GM19035 (cell line): ENCODE measurements around the gene ACTL7A.
"Not testable (repeated sequence)": the region's sequence is repeated elsewhere in the genome, so short reads cannot be mapped to it uniquely, and the experiment has no call there.

Source experiments
- ATAC-seq: cut with Tn5 transposase; IDR thresholded peaks from one replicate; pipeline ENCODE4 v1.9.1; 2021; ENCODE audit not compliant: unreplicated experiment

Gene ACTL7A, protein sequence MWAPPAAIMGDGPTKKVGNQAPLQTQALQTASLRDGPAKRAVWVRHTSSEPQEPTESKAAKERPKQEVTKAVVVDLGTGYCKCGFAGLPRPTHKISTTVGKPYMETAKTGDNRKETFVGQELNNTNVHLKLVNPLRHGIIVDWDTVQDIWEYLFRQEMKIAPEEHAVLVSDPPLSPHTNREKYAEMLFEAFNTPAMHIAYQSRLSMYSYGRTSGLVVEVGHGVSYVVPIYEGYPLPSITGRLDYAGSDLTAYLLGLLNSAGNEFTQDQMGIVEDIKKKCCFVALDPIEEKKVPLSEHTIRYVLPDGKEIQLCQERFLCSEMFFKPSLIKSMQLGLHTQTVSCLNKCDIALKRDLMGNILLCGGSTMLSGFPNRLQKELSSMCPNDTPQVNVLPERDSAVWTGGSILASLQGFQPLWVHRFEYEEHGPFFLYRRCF

DNA sequence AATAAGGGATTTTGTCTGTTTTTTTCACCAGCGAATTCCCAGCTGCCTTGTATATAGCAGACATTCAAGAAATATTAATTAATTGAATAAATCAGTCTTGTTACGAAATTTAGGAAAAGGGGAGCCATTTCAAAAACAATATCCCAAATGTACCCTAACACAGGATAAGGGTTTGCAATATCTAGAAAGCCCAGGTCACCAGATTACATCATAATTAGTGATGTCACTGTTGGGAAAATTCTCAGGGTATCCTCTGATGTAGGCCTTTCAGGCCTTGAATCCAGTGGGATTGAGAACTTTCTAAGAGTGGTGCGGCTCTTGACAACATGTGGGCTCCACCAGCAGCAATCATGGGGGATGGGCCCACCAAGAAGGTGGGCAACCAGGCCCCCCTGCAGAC, at the start of gene ACTL7A:
Gene ACTL7A, plus strand, starts transcription at position 270 of the 400 bp plus-strand sequence. Its CDS starts 57 bp downstream, at position 327.
- no peak for ATAC-seq

DNA sequence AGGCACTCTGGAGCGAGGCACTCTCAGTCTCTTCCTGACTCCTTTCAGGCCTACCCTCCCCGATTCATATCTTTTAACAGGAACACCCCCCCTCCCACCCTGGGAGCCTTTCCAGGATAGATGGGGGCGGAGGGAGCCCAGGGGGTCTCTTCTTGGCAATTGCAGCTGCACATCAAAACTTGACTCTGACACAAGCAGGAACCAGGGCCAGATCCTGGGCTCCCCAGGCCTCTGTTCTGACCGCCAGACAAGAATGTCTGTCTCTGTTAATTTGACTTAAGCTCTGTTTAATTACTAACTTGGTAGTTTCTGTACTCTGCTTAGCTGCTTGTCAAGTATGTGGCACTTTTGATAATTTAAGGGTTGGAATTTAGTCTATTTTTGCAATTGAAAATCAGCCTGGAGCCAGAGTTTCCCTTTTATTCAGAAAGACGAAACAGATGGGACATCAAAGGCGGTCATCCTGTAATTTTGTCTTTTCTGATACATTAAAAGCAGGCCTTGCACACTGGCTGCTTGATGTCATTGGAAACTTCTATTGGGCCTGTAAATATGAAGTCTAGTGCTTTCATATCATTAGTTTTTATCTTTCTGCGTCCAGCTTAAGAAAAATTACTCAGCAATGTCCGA, 49.6 kb upstream of the ACTL7A start:
- no peak for ATAC-seq

DNA sequence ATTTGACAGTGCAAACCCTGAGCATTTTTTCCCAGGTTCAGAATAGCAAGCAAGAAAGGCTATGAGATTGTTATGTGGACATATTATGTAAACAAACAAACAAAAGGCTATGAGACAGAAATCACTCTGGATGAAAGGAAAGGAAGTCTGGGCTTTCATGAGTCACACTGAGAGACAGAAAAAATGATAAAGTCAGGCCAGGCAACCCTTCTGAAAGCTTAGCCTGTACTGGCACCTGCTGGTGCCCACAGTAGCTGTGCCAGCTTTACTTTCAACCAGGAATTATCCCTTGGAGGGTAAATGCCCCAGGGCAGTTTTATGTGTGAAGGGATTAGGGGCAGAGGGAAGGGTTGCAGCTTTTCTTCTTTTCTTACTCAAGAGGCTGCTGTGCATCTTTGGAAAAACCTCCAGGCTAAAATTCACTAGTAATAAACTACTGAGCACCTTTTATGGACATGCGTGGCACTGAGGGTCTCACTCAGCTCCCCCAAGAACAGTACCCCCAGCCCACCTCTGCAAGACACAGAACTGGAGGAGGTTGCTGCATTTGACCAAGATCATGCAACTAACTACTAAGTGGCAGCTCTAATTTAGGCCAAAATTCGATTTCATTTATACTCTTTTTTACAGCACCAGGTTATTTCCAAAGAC, 48.0 kb upstream of the ACTL7A start:
- ATAC-seq: no peak

DNA sequence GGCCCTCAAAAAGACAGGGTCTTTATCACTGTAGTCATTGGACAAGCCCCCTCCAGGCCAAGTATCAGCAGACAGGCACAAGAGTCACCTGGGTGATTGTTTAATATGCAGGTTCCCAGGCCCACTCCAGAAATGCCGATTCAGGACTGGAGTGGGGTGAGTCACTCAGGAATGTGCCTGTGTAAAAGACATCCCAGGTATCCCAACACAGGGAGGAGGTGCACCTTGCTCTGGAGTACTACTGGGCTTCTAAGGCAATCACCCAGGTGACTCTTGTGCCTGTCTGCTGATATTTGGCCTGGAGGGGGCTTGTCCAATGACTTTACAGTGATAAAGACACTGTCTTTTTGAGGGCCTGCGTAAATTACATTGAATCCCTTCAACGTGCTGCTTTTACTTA, 46.9 kb upstream of the ACTL7A start:
- ATAC-seq: no peak

DNA sequence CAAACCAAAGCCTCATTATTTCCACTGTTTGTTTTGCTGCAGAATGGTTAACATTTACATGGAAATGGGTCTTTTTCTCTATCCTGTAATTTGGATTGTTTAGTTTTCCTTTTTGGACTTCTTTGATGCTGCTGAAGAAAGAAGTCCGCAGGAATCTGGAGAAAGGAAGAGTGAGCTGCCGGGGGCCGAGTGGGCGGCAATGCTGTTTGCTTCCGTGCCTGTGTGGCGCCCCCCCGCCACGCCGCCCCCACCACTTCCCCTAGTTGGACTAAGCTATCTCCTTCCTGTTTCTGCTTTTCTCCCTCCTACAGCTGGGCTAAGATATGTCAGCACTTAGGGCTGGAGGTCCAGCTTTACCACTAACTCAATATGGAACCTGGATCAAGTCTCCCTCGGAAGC, 46.0 kb upstream of the ACTL7A start:
- no peak for ATAC-seq

DNA sequence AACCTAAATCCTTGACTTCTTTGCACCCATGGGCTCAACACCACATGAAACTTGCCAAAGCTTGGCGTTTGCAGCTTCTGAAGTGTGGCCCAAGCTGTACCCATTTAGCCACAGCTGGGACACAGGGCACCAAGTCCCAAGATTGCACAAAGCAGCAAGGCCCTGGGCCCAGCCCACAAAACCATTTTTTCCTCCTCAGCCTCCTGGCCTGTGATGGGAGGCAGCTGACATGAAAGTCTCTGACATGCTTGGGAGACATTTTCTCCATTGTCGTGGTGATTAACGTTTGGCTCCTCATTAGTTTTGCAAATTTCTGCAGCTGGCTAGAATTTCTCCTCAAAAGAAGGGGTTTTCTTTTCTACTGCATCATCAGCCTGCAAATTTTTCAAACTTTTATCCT, 38.2 kb upstream of the ACTL7A start:
- ATAC-seq: no peak

DNA sequence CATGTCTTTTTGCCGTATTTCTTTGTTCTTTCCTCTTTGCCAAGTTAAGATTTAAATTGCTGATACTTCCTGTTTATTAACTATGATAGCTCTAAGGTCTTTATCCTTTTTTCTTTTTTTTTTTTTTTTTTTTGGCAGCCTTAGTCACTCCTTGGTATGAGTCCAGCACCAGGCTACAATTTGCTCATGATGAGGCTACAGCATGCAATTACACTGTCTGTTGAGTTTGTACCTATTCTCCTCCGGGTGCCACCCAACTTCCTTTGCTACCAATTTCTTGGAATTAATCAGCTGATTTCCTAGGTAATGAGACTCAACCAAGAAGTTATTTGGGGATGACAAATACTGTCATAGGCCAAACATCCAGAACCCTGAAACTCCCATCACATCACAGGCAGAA, 31.8 kb upstream of the ACTL7A start:
- ATAC-seq: no peak

DNA sequence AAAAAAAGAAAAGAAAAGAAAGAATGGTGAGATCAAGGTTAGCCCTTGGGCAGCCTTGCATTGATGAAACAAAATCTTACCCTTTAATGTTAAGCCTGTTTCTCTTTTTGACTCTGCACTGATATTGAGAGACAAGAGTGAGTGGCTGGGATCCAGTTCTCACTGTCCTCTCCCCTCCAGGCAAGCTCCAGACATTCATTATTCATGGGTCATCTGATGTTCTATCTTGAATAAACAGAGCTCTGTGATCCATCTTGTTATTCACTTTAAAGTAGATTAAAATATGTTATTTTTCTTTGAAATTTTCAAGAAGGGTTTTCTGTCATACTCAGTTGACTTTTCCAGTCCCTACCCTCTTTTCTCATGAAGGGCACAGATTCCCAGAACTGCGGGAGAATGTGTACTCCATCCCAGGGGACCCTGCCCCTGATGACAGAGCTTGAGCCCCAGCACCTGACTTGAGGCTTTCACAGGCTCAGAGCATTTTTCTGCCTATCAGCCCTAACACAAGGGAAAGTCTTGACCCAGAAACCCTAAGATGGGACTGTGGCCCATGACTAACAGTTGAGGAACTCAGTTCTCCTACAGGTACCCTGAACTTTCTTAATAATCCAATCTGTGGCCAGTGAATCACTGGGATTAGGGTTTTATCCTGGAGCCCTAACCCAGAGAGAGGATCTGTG, 30.4 kb upstream of the ACTL7A start:
- no peak for ATAC-seq

DNA sequence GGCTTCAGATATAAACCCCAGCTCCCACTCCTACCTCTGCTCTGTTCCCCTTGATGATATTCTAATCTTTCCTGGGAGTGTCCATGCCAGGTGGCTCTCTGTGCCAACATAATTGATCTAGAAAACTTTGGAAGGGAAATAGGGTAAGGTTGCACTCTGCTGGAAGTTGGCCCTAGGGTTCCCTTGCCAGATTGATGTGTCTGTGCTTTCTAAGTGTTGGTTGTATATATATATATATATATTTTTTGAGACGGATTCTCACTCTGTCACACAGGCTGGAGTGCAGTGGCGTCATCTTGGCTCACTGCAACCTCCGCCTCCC, 29.9 kb upstream of the ACTL7A start:
- ATAC-seq: no peak

DNA sequence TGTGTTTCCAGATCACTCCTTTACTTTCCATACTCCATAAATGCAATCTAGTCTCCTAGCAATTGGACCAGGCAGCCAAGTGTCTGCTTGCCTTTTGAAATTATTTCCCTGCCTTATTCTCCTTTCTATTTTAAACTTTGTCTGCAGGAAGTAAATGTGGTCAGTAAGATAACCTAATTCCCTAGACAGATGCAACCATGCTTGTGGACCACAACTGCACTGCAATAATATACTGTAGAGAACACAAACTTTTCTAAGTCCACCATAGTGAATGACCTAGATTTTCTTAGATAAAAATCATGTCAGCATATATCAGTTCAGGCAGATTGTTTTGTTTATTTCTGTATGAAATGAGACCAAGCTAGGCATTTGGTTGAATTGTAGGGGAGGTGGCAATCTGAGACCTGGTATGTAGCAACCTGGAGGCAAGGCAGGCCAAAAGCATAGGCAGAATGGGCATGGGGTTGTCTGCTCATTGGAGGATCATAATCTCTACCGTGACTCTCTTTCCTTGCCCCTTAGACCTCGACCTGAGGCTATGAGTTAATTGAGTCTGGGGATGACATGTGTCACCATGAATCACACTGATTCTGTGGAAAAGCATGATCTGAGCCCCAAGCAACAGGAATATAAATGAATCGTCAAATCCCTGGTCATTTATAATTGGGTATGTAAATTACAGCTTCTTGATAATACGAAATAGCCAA, 27.0 kb upstream of the ACTL7A start:
- ATAC-seq: no peak

DNA sequence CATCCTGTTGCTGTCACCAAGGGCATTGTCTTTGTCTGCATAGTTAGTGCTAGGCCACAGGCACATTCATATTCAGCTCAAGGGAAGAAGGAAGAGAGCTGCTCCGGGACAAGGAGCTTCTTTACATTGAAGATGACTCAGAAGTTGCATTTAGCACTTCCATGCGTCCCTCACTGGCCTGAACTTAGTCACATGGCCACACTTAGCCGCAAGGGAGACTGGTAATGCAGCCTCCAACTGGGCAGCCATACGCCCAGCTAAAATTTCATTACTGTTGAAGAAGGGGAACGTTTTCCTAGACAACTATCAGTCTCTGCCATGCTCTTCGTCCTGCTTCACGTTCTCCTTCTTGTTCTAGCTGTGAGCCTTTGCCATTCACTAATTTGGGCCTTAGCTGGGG, 26.2 kb upstream of the ACTL7A start:
- no peak for ATAC-seq

DNA sequence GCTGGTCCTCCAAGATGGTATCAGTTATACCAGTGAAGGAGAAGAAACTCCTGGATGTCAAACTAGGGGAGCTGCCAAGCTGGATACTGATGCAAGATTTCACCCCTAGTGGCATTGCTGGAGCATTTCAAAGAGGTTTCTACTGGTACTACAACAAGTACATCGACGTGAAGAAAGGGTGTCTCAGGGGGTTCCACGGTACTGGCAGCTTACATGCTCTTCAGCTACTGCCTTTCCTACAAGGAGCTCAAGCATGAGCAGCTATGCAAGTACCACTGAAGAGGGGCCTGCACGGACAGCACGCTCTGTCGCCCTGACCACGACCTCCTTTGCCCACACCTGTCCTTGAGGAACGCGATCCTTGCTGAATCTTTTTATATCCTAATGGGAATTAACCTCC, 25.7 kb upstream of the ACTL7A start:
- no peak for ATAC-seq

DNA sequence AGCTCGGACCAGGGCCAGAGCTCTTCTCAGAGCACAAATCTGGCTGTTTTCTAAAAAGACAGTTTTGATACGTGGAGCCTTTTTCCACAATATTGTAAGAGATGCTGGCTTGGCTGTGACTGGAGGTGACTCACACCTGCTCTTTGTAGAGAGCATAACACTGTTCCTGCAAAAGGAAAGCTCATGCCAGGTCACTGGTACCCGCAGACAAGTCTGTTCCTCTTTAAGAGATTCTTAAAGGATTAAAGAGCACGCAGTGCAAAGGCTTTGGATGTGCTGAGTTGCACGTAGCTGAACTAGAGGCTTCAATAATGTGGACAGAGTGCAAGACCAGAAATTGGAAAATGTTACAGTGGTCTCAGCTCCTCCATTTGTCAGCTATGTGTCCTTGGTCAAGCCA, 25.3 kb upstream of the ACTL7A start:
- no peak for ATAC-seq

DNA sequence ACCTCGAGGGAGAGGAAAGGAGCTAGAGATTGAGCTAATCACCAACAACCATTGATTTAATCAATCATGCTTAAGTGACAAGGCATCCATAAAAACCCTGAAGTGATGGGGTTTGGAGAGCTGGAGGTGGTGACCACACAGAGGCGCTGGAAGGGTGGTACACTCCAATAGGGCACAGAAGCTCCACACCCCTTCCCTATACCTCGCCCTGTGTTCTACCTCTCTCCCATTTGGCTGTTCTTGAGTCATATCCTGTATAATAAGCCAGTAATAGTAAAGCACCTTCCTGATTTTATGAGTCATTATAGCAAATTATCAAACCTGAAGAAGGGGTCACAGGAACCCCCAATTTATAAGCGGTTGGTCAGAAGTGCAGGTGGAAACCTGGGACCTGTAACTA, 24.5 kb upstream of the ACTL7A start:
- ATAC-seq: no peak

DNA sequence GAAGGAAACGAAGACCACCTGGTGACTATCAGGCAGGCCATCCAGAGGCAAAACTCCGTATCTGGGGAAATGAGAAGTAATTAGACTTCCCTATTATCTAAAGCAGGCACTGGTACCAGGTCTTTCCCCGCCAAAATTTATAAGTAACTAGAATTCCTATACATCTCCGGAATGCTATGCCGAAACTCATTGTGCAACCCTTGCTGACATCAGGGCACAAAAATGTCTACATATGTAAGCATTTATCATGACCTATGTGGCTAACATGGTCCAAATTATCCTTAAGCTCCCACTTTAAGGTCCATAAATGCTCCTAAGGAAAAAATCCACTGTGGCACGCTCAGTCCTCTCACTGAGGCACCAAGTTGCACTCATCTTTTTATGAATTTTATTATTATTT, 24.0 kb upstream of the ACTL7A start:
- ATAC-seq: no peak

DNA sequence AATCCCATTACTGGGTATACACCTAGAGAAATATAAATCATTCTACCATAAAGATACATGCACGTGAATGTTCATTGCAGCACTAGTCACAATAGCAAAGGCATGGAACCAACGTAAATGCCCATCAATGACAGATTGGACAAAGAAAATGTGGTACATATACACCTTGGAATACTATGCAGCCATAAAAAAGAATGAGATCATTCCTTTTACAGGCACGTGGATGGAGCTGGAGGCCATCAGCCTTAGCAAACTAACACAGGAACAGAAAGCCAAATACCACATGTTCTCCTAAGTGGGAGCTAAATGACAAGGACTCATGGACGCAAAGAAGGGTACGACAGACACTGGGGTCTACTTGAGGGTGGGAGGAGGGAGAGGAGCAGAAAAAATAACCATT, 22.5 kb upstream of the ACTL7A start:
- not testable (repeated sequence) for ATAC-seq

DNA sequence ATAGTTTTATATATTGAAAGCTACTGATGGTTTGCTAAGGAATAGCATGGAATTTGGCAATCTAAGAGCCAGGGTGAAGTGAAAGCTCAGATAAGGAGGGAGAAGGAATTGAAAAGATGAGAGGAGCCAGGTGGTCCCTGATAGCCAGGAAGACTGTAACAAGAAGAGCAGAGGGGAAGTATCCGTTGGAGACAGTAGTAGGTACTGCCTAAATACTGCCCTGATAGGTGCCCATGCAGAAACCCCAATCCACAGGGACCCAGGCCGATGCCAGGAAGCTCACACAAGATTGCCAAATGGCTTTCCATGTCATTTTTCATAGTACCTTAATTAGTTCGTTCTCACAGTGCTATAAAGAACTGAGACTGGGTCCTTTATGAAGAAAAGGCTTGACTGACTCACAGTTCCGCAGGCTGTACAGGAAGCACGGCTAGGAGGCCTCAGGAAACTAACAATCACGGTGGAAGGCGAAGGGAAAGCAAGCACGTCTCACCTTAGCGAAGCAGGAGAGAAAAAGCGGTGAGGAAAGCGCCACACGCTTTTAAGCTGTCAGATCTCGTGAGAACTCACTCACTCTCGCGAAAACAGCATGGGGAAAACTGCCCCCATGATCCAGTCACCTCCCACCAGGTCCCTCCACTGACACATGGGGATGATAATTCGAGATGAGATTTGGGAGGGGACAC, 19.3 kb upstream of the ACTL7A start:
- ATAC-seq: no peak

DNA sequence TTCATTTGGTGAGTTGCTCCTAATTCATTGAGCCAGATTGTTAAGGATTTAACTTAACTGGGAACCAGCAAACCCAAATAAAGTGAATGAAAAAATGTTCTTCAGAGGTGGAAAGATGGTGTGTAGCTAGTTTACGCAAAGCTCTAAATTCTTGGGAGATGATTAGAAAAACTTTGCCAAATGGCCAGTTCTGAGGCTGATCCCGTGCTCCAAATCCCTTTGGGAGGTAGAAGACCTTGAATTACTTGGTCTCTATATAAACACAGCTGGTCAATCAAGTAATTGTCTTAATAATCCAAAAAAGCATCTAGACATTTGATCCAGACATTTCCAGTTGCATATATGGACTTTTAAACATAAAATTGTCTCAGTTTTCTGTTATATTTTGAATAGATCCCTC, 17.7 kb upstream of the ACTL7A start:
- no peak for ATAC-seq

DNA sequence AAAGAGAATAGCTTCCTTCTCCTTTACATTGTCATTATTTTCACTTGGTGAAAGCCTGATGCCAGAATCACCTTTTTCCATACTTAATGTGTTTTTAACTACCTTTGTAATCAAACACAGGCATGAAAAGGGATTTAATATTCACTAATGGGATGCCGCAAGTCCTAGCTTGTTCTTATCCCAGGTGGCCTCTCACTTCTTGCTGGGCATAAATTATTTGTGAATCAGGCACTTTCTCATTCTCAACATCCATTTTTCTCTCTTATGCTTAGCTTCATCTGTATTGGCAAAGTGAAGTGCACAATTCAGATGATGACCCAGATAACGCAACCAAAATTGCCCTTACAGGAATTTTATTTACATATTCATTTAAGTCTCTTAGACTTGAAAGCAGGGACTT, 17.2 kb upstream of the ACTL7A start:
- no peak for ATAC-seq

DNA sequence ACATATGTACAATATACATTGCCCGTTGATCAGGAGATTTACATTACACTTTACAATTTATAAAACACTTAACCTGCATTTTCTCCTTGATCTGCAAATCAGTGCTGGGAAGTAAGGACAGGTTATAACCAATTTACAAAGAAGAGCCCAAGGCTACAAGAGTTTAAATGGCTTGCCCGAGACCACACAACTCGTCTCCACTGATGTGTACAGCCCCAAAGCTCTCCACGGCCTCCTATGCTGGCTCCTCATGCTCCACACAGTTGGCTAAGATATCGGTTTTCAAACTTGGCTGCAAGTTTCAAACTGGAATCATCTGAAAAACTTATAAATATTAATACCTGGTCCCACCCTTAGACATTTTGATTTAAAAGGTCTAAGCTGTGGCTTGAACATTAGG, 16.6 kb upstream of the ACTL7A start:
- ATAC-seq: no peak

DNA sequence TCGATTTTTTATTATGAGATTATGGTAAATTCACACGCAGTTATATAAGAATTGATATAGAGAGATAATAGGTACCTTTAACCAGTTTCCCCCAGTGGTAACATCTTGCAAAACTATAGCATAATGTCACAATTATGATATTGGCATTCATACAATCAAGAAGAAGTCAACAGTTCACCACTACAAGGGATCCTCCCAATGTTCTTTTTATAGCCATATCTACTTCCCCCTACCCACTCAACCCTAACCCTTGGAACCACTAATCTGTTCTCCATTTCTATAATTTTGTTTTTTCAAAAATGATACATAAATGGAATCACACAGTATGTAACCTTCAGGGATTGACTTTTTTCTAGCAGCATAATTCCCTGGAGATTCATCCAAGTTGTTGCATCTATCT, 16.1 kb upstream of the ACTL7A start:
- ATAC-seq: no peak
